SK-N-SH (cell line): ENCODE data around the gene ARL6IP4. TPM values are rescaled to one million over a fixed set of nuclear protein-coding genes. Genes with fewer than 3 reads are reported as not detected.

Source experiments
- CTCF ChIA-PET: fragments of 300-600, 350-600 bp; formaldehyde crosslinking; extraction: SDS; loops from one replicate; lab custom pipeline; 2021; lab: Yijun Ruan, JAX
- POLR2A ChIA-PET: fragments of 350-600 bp; sonication (Branson Sonifier 250); formaldehyde crosslinking; extraction: SDS; loops from one replicate; lab custom pipeline; 2020; ENCODE audit warnings: antibody characterized with exemption, inconsistent platforms; lab: Yijun Ruan, JAX
- DNase-seq: peaks from one replicate; pipeline ENCODE4 v3.0.0; 2012
- H2AFZ ChIP-seq: fragments of 200-600 bp; sonication (generic); 2 replicates; pipeline ENCODE4 v1.8.1; 2016; ENCODE audit warnings: antibody characterized with exemption, mild to moderate bottlenecking, low read depth
- H3F3A ChIP-seq: fragments of 200-600 bp; sonication (generic); replicated peaks from 2 replicates; pipeline ENCODE3; 2016; ENCODE audit warnings: antibody characterized with exemption, mild to moderate bottlenecking; ENCODE audit not compliant: insufficient read depth
- H3K27ac ChIP-seq, 2 experiments: fragments of 200-500 bp in 1 of 2; fragments of 200-600 bp in 1 of 2; sonication (Bioruptor generic) in 1 of 2; sonication (generic), shearing (Covaris generic) in 1 of 2; 2 replicates each; pipeline versions ENCODE4 v1.5.1 to v1.6.1; 2014 to 2016; ENCODE audit warnings: low read depth in 2 of 2, inconsistent platforms in 1 of 2, low read length in 1 of 2, mild to moderate bottlenecking in 1 of 2, mixed read lengths in 1 of 2
- H3K27me3 ChIP-seq: fragments of 200-600 bp; sonication (generic), shearing (Covaris generic); 2 replicates; pipeline ENCODE4 v1.6.1; 2016; ENCODE audit warnings: mixed run types; ENCODE audit not compliant: insufficient read depth
- H3K36me3 ChIP-seq, 2 experiments: fragments of 200-500 bp in 1 of 2; fragments of 200-600 bp in 1 of 2; sonication (Bioruptor generic) in 1 of 2; sonication (generic) in 1 of 2; replicated peaks in 1 of 2; 2 replicates each; pipeline versions ENCODE3 to v1.5.1; 2014 to 2016; ENCODE audit warnings: low read length in 1 of 2, mild to moderate bottlenecking in 1 of 2; ENCODE audit not compliant: insufficient read depth in 2 of 2, control insufficient read depth in 1 of 2
- H3K4me1 ChIP-seq, 2 experiments: fragments of 200-500 bp in 1 of 2; fragments of 200-600 bp in 1 of 2; sonication (Bioruptor generic) in 1 of 2; sonication (generic), shearing (Covaris generic) in 1 of 2; 2 replicates each; pipeline versions ENCODE4 v1.5.1 to v1.6.1; 2014 to 2016; ENCODE audit warnings: low read depth in 1 of 2, low read length in 1 of 2, mixed run types in 1 of 2; ENCODE audit not compliant: insufficient read depth in 2 of 2, control insufficient read depth in 1 of 2
- H3K4me2 ChIP-seq: fragments of 200-600 bp; sonication (generic), shearing (Covaris generic); 2 replicates; pipeline ENCODE4 v1.6.1; 2017; ENCODE audit warnings: mixed run types
- H3K4me3 ChIP-seq, 2 experiments: fragments of 200-500 bp in 1 of 2; fragments of 200-600 bp in 1 of 2; sonication (Bioruptor generic) in 1 of 2; sonication (generic), shearing (Covaris generic) in 1 of 2; 2 replicates each; pipeline versions ENCODE4 v1.5.1 to v1.8.1; 2014 to 2016; ENCODE audit warnings: low read depth in 2 of 2, inconsistent platforms in 1 of 2, low read length in 1 of 2, mild to moderate bottlenecking in 1 of 2, mixed read lengths in 1 of 2, moderate library complexity in 1 of 2
- H3K79me2 ChIP-seq: fragments of 200-600 bp; sonication (generic); 2 replicates; pipeline ENCODE4 v1.8.1; 2017; ENCODE audit warnings: mild to moderate bottlenecking; ENCODE audit not compliant: insufficient read depth
- H3K9ac ChIP-seq: fragments of 200-600 bp; sonication (generic); 2 replicates; pipeline ENCODE4 v1.6.1; 2017; ENCODE audit warnings: mixed run types
- H3K9me2 ChIP-seq: fragments of 200-600 bp; sonication (generic); 2 replicates; pipeline ENCODE4 v1.6.1; 2017; ENCODE audit warnings: mixed run types
- H3K9me3 ChIP-seq: fragments of 200-600 bp; sonication (generic); 2 replicates; pipeline ENCODE4 v1.6.1; 2017; ENCODE audit warnings: mixed run types, mild to moderate bottlenecking, moderate library complexity
- H4K20me1 ChIP-seq: fragments of 200-600 bp; sonication (generic); 2 replicates; pipeline ENCODE4 v1.6.1; 2017; ENCODE audit warnings: mild to moderate bottlenecking, mixed run types; ENCODE audit not compliant: insufficient read depth
- CHD2 ChIP-seq: fragments of 150-350 bp; IDR thresholded peaks from 2 replicates; pipeline ENCODE4 v1.6.1; 2018; ENCODE audit warnings: low read length; ENCODE audit not compliant: partially characterized antibody
- CTCF ChIP-seq: fragments of 200-600 bp; sonication (generic); IDR thresholded peaks from 2 replicates; pipeline ENCODE4 v1.6.1; 2017; ENCODE audit warnings: antibody characterized with exemption, mild to moderate bottlenecking, moderate library complexity
- EP300 ChIP-seq, 2 experiments: IDR thresholded peaks; 2 replicates each; pipeline versions ENCODE4 v1.4.0 to v1.6.1; 2012; ENCODE audit warnings: borderline replicate concordance in 1 of 2, low read depth in 1 of 2, low read length in 1 of 2
- FOSL2 ChIP-seq: IDR thresholded peaks from 2 replicates; pipeline ENCODE4 v1.4.0; 2012; ENCODE audit warnings: low read depth, mild to moderate bottlenecking, moderate library complexity, borderline replicate concordance
- JUND ChIP-seq: IDR thresholded peaks from 2 replicates; pipeline ENCODE4 v1.4.0; 2012
- MXI1 ChIP-seq: IDR thresholded peaks from 2 replicates; pipeline ENCODE4 v1.6.1; 2012; ENCODE audit warnings: mild to moderate bottlenecking, low read depth, low read length, improper control_type of control experiment
- NFIC ChIP-seq: IDR thresholded peaks from 2 replicates; pipeline ENCODE4 v1.4.0; 2012; ENCODE audit warnings: borderline replicate concordance
- NRF1 ChIP-seq: IDR thresholded peaks from 2 replicates; pipeline ENCODE4 v1.6.1; 2012; ENCODE audit warnings: low read depth, mild to moderate bottlenecking, low read length
- POLR2AphosphoS5 ChIP-seq: IDR thresholded peaks from 2 replicates; pipeline ENCODE4 v1.6.1; 2012; ENCODE audit warnings: low read depth, low read length
- RAD21 ChIP-seq: IDR thresholded peaks from 2 replicates; pipeline ENCODE4 v1.6.1; 2012; ENCODE audit warnings: mild to moderate bottlenecking, low read length
- RCOR1 ChIP-seq: fragments of 150-350 bp; IDR thresholded peaks from 2 replicates; pipeline ENCODE4 v1.6.1; 2017; ENCODE audit warnings: antibody characterized with exemption, low read length
- REST ChIP-seq: IDR thresholded peaks from 2 replicates; pipeline ENCODE4 v1.6.1; 2012; ENCODE audit warnings: mild to moderate bottlenecking, low read depth, low read length, moderate library complexity
- RXRA ChIP-seq: IDR thresholded peaks from 2 replicates; pipeline ENCODE4 v1.4.0; 2012; ENCODE audit warnings: low read depth, mild to moderate bottlenecking, borderline replicate concordance
- SIN3A ChIP-seq: IDR thresholded peaks from 2 replicates; pipeline ENCODE4 v1.6.1; 2012; ENCODE audit warnings: low read depth, mild to moderate bottlenecking, low read length, moderate library complexity, borderline replicate concordance
- SMC3 ChIP-seq: IDR thresholded peaks from 2 replicates; pipeline ENCODE4 v1.6.1; 2012; ENCODE audit warnings: low read depth, low read length, improper control_type of control experiment
- USF1 ChIP-seq: IDR thresholded peaks from 2 replicates; pipeline ENCODE4 v1.4.0; 2012; ENCODE audit warnings: low read depth, borderline replicate concordance
- whole genome bisulfite sequencing: methylation state at CpG from one replicate; pipeline ENCODE4 v1.1.6; 2017; ENCODE audit warnings: low lambda C conversion rate; 5-methylcytosine and 5-hydroxymethylcytosine counted together
- polyA plus RNA-seq, 3 experiments: library from polyadenylated mRNA; depleted of rRNA; stranded (reverse); fragments of >200 nt; gene quantifications; 2 replicates each; pipeline ENCODE4 v1.2.3, GENCODE V29; 2012

ARL6IP4 gene
- polyA plus RNA-seq, 1 of the 3 experiments (the other 2 are of a cell fraction), result 370 TPM

DNA sequence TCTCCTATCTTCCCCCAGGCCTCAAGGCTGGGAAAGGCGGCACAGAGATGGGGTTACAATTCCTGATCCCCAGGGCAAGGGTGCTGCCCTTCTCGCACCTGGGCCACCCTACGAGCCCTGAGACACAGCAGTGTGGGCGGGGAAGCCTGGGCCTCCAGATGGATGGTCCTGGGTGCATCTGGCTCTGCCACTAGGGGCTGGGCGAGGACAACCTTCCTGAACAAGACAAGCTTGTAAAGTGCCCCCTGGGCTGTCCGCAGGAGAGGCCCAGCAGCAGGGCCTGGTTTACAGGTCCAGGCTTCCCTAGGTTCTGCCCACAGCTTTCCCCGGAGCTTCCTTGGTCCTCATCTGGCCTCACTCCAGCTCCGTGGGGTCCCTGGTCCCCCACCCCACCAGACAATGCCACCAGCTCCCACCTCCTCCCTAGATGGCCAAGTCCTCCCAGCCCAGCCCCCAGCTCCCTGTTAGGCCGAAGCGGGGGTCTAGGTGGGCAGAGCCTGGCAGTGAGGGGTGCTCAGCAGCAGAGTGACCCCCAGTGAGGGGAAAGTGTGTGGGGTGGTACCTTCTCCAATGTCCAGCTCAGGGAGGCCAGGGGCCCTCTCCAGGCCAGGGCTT lies 8.9 kb downstream of the ARL6IP4 start:
- TF ChIP-seq SIN3A, result no peak
- 0 out of 2 replicates have a peak, but pooled peaks have one; percentile 6 for TF ChIP-seq CTCF
- no peak for TF ChIP-seq NRF1
- WGBS, result 91% methylated on average over 7 of the region's 10 CpGs
- POLR2A ChIA-PET, result interaction anchor here (1.8 kb wide), 1 partner anchor 10 kb away, joined by 6 read pairs; no protein-coding TSS in a partner anchor

DNA sequence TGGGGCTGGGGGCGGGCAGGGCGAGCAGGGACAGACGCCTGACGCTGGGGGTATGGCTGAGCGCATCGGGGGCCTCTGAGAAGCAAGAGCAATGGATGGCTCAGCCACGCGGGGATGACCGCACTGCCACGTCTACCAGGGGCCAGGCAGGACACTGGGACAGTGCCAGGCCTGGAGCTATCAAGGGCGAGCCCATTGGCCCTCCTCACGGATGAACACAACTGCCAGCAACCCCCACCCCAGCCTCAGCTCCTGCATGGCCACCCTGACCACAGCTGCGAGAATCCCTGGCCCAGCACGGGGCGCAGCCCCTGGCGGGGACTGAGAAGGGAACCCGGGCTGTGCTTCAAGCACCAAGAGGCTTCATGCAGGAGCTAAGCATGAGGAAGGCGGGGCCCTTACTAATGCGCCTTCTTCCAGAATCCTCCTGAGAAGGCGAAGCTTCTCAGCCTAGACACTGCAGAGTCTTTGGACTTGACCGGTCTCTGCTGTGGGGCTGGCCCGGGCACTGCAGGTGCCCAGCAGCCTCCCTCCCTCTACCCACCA lies 9.5 kb downstream of the ARL6IP4 start:
- ChIA-PET CTCF (interaction anchor here (1.4 kb wide), 1 partner anchor 53 kb away, joined by 5 read pairs; no protein-coding TSS in a partner anchor), POLR2A (interaction anchor here (1.8 kb wide), 1 partner anchor 11 kb away, joined by 6 read pairs; no protein-coding TSS in a partner anchor)
- Histone ChIP-seq H3K36me3 (no peaks in the 10 kb centered on the region), H3K79me2 (no peaks in the 10 kb centered on the region), H3K4me1 (no peaks in the 10 kb centered on the region), H3K27me3 (no peaks in the 10 kb centered on the region), H3K4me2 (no peak overlapping the region), H3K9me3 (no peaks in the 10 kb centered on the region), H2AFZ (no peak overlapping the region), H3F3A (no peaks in the 10 kb centered on the region), H3K9ac (no peak overlapping the region), H3K4me3 (no peak overlapping the region), H4K20me1 (no peaks in the 10 kb centered on the region), H3K9me2 (no peaks in the 10 kb centered on the region), H3K27ac (no peak overlapping the region)
- TF ChIP-seq CHD2 (no peak), REST (no peak), NFIC (no peak), MXI1 (no peak), EP300 (IDR thresholded peaks at IDR 0.05; ENCODE audit: borderline replicate concordance in 1 of 2, low read depth in 1 of 2, low read length in 1 of 2) (no peak), RCOR1 (no peak), POLR2AphosphoS5 (no peak), SMC3 (no peak), RXRA (no peak), FOSL2 (no peak), USF1 (no peak), RAD21 (no peak), JUND (no peak), CTCF (no peak), NRF1 (no peak)
- no peak for DNase-seq
- WGBS, result over 99% methylated on average over 13 of the region's 22 CpGs

More for the DNA sequence above, 8.9 kb downstream of the ARL6IP4 start:
- Histone ChIP-seq H2AFZ (no peak overlapping the region), H3K36me3 (peaks cover 0 to 3% of the 10 kb centered on the region in 2 experiments), H3F3A (peaks cover 3% of the 10 kb centered on the region), H3K4me2 (no peak overlapping the region), H3K79me2 (no peaks in the 10 kb centered on the region), H3K9me2 (no peaks in the 10 kb centered on the region), H3K27ac (no peak overlapping the region), H4K20me1 (no peaks in the 10 kb centered on the region), H3K4me1 (no peaks in the 10 kb centered on the region), H3K9ac (no peak overlapping the region), H3K9me3 (no peaks in the 10 kb centered on the region), H3K4me3 (no peak overlapping the region), H3K27me3 (no peaks in the 10 kb centered on the region)
- CTCF ChIA-PET, result interaction anchor here (1.4 kb wide), 1 partner anchor 54 kb away, joined by 5 read pairs; no protein-coding TSS in a partner anchor
- no peak for DNase-seq
